Measurements from ENCODE around the gene HOMER1. TPM values are rescaled to one million over a fixed set of nuclear protein-coding genes. Genes with fewer than 3 reads are reported as not detected.

The HOMER1 gene
- total RNA-seq, 4 donors from 2014 or later: 4.9 to 10.6 (median 8.2) TPM

- WGBS, 2 donors: 54 to 69% methylated on average over 2 of the region's 2 CpGs
- no peaks in the 10 kb centered on the region for H3K27me3 ChIP-seq
- no peaks in the 10 kb centered on the region for H3K36me3 ChIP-seq
- no peak overlapping the region for H3K4me3 ChIP-seq
- no peak overlapping the region for H3K27ac ChIP-seq
- intact Hi-C loops (cut with DNase I): no loop called here
- no peak for DNase-seq
- H3K9me3 ChIP-seq: no peaks in the 10 kb centered on the region
- TF ChIP-seq CTCF (IDR thresholded peaks at IDR 0.05) (no peak), POLR2A (IDR thresholded peaks at IDR 0.05) (no peak)
- peaks cover 0 to 17% (median 0%) of the 10 kb centered on the region in 3 donors for H3K4me1 ChIP-seq
These were observed 164.1 kb downstream of the HOMER1 start for GRCh38 chr5:79349881-79350280.

GRCh38 chr5:79349047-79349446 lies 164.9 kb downstream of the HOMER1 start:
- H3K4me3 ChIP-seq: no peak overlapping the region
- no peaks in the 10 kb centered on the region for H3K27me3 ChIP-seq
- 44 to 66% methylated on average over 7 to 10 of the region's 10 CpGs for WGBS, 2 donors
- no peak overlapping the region for H3K27ac ChIP-seq
- intact Hi-C loops (cut with DNase I): no loop called here
- H3K9me3 ChIP-seq: no peaks in the 10 kb centered on the region
- H3K4me1 ChIP-seq: peaks cover 0 to 17% (median 0%) of the 10 kb centered on the region in 3 donors
- no peaks in the 10 kb centered on the region for H3K36me3 ChIP-seq
- DNase-seq: no peak
- TF ChIP-seq CTCF (IDR thresholded peaks at IDR 0.05): no peak
- TF ChIP-seq POLR2A (IDR thresholded peaks at IDR 0.05): no peak

GRCh38 chr5:79346420-79346824 lies 167.5 kb downstream of the HOMER1 start:
- no peaks in the 10 kb centered on the region for H3K36me3 ChIP-seq
- H3K27ac ChIP-seq: no peak overlapping the region
- peaks cover 0 to 17% (median 0%) of the 10 kb centered on the region in 3 donors for H3K4me1 ChIP-seq
- no peaks in the 10 kb centered on the region for H3K27me3 ChIP-seq
- H3K9me3 ChIP-seq: no peaks in the 10 kb centered on the region
- TF ChIP-seq CTCF (IDR thresholded peaks at IDR 0.05): no peak
- TF ChIP-seq POLR2A (IDR thresholded peaks at IDR 0.05): no peak
- no peak overlapping the region for H3K4me3 ChIP-seq
- intact Hi-C loops (cut with DNase I): no loop called here
- 66 to 80% methylated on average over 6 of the region's 6 CpGs for WGBS, 2 donors
- DNase-seq: no peak

GRCh38 chr5:79333852-79334557 lies 179.9 kb downstream of the HOMER1 start:
- H3K4me1 ChIP-seq: no peaks in the 10 kb centered on the region
- H3K9me3 ChIP-seq: no peaks in the 10 kb centered on the region
- WGBS, 2 donors: 76 to 83% methylated on average over 5 to 10 of the region's 10 CpGs
- H3K27ac ChIP-seq: no peak overlapping the region
- H3K36me3 ChIP-seq: no peaks in the 10 kb centered on the region
- no peak for TF ChIP-seq CTCF (IDR thresholded peaks at IDR 0.05)
- no peak for TF ChIP-seq POLR2A (IDR thresholded peaks at IDR 0.05)
- DNase-seq: no peak
- intact Hi-C loops (cut with DNase I): no loop called here
- no peaks in the 10 kb centered on the region for H3K27me3 ChIP-seq
- no peak overlapping the region for H3K4me3 ChIP-seq

GRCh38 chr5:79330071-79330470 lies 183.9 kb downstream of the HOMER1 start:
- no peak overlapping the region for H3K27ac ChIP-seq
- H3K27me3 ChIP-seq: no peaks in the 10 kb centered on the region
- no peak overlapping the region for H3K4me3 ChIP-seq
- H3K9me3 ChIP-seq: no peaks in the 10 kb centered on the region
- H3K4me1 ChIP-seq: no peaks in the 10 kb centered on the region
- WGBS, 2 donors: 73 to 88% methylated on average over 5 of the region's 5 CpGs
- no peak for TF ChIP-seq POLR2A (IDR thresholded peaks at IDR 0.05)
- no peak for TF ChIP-seq CTCF (IDR thresholded peaks at IDR 0.05)
- DNase-seq: no peak
- intact Hi-C loops (cut with DNase I): no loop called here
- H3K36me3 ChIP-seq: peaks cover 0 to under 1% (median 0%) of the 10 kb centered on the region in 3 donors

Measured in esophagus squamous epithelium (tissue), 5 donors.